ENCODE data around the gene NHEJ1. TPM values are rescaled to one million over a fixed set of nuclear protein-coding genes. Genes with fewer than 3 reads are reported as not detected.

Gene NHEJ1
- total RNA-seq, 1 experiment from 2014 or later: 16.4 TPM

- BruUV-seq (replicated peaks): TSS peak; percentile 92
- Histone ChIP-seq H3K4me1 (ENCODE audit: control insufficient read depth in 1 of 2, insufficient read depth in 2 of 2, low read length in 2 of 2) (peaks cover 11 to 17% of the 10 kb centered on the region in 2 experiments), H3K9ac (ENCODE audit: low read length) (peak within 1 kb of the TSS; percentile 77), H3K9me2 (ENCODE audit: insufficient read depth) (no peaks in the 10 kb centered on the region), H3K27ac (ENCODE audit: low read depth, low read length) (peak within 1 kb of the TSS; percentile 68), H3K9me3 (ENCODE audit: control insufficient read depth in 1 of 2, insufficient read depth in 1 of 2, low read depth in 1 of 2, low read length in 2 of 2) (peaks cover 0 to 9% of the 10 kb centered on the region in 2 experiments; a peak in 2 of 4 replicates), H3K79me2 (ENCODE audit: insufficient read depth, low read length) (no peaks in the 10 kb centered on the region), H3K27me3 (ENCODE audit: insufficient read depth, low read length) (no peaks in the 10 kb centered on the region), H3K4me2 (ENCODE audit: low read length) (peak within 1 kb of the TSS; percentile 94), H4K20me1 (ENCODE audit: insufficient read depth) (no peaks in the 10 kb centered on the region), H2AFZ (ENCODE audit: low read depth, low read length, poor library complexity, severe bottlenecking) (no peak within 1 kb of the TSS), H3K36me3 (ENCODE audit: control insufficient read depth in 1 of 2, insufficient read depth in 2 of 2, low read length in 2 of 2) (peaks cover 10 to 13% of the 10 kb centered on the region in 2 experiments; a peak in 3 of 4 replicates), H3K4me3 (replicated peaks in 1 of 2; ENCODE audit: low read depth in 1 of 2, low read length in 2 of 2) (peak within 1 kb of the TSS; percentile 67)
- TF ChIP-seq, protein P1, sequence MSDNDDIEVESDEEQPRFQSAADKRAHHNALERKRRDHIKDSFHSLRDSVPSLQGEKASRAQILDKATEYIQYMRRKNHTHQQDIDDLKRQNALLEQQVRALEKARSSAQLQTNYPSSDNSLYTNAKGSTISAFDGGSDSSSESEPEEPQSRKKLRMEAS (IDR thresholded peaks at IDR 0.05): peak; percentile 70
- peak; percentile 99 for TF ChIP-seq POLR2AphosphoS5 (IDR thresholded peaks at IDR 0.05; ENCODE audit: low read depth, low read length)
- TF ChIP-seq CBX3 (IDR thresholded peaks at IDR 0.05; ENCODE audit: low read depth): no peak
- peak; percentile 94 for TF ChIP-seq POLR2A (IDR thresholded peaks at IDR 0.05; ENCODE audit: borderline replicate concordance, extremely low read depth, insufficient read depth, insufficient read length)
- TF ChIP-seq ATF3 (IDR thresholded peaks at IDR 0.05): no peak
- peak; percentile 50 for TF ChIP-seq SP1 (IDR thresholded peaks at IDR 0.05; ENCODE audit: low read depth)
- peak; percentile 35 for TF ChIP-seq TCF7L2 (IDR thresholded peaks at IDR 0.05; ENCODE audit: borderline replicate concordance, extremely low read depth, insufficient read depth, insufficient read length)
- no peak for TF ChIP-seq EZH2 (IDR thresholded peaks at IDR 0.05)
- peak; percentile 93 for TF ChIP-seq SIN3A (IDR thresholded peaks at IDR 0.05; ENCODE audit: low read depth)
- CTCF ChIA-PET: interaction anchor here (1.1 to 1.7 kb wide), 4 partner anchors 9 to 88 kb away, joined by 3 to 6 read pairs (median 4); partner anchors contain the start of gene ABCB6
- peak; percentile 78 for DNase-seq (ENCODE audit: low read depth, low spot score)
- intact Hi-C loops (cut with micrococcal nuclease): loop anchor here (2.0 kb wide), 1 partner anchor 30 kb away; the partner anchor contains the start of gene CNPPD1
- peak; percentile 97 for ATAC-seq
- POLR2A ChIA-PET: interaction anchor here (0.8 to 2.2 kb wide), 6 partner anchors 10 to 43 kb away, joined by 3 to 18 read pairs (median 4); partner anchors contain the start of genes ANKZF1, ATG9A and CNPPD1
- RAD21 ChIA-PET (ENCODE audit: low non-redundant PET in 1 of 2, low total read pairs in 2 of 2, uncharacterized antibody in 2 of 2, unreplicated experiment in 2 of 2): interaction anchor here in 1 of 2 experiments (0.6 kb wide), 1 partner anchor 9 kb away, joined by 9 read pairs; no protein-coding TSS in a partner anchor
Measured at GRCh38 chr2:219206328-219207133, 45.9 kb upstream of the NHEJ1 start, which contains the start of gene ZFAND2B. Gene ZFAND2B, plus strand, starts transcription at chr2:219206782. Its CDS starts 206 bp downstream, at chr2:219206988.

Measured in HCT116 (cell line).